ENCODE data around the gene VIPAS39. TPM values are rescaled to one million over a fixed set of nuclear protein-coding genes. Genes with fewer than 3 reads are reported as not detected.
"Not testable (repeated sequence)": the region's sequence is repeated elsewhere in the genome, so short reads cannot be mapped to it uniquely, and the experiment has no call there.

Gene VIPAS39
- total RNA-seq, 1 experiment from 2014 or later: 18.5 TPM

- H2BK15ac ChIP-seq (ENCODE audit: low read depth, low read length); H4K5ac ChIP-seq (ENCODE audit: insufficient read length, low read depth, low read length); H3K79me2 ChIP-seq (ENCODE audit: insufficient read depth, low read length); H3T11ph ChIP-seq (ENCODE audit: low read length); H4K91ac ChIP-seq (ENCODE audit: insufficient read length, low read depth, low read length); H4K20me1 ChIP-seq (ENCODE audit: control insufficient read depth, insufficient read depth, insufficient read length); H3K4me1 Mint-ChIP-seq; H3K23me2 ChIP-seq (ENCODE audit: insufficient read length, low read depth, low read length, poor library complexity, severe bottlenecking); H3K4me3 Mint-ChIP-seq; H3K27me3 Mint-ChIP-seq (ENCODE audit: low read depth); DNase-seq; H2AFZ ChIP-seq (ENCODE audit: low read length); H3K56ac ChIP-seq (ENCODE audit: insufficient read length, low read depth, low read length); H3K9me3 ChIP-seq (ENCODE audit: control insufficient read depth, low read depth, low read length); H3K4me2 ChIP-seq (ENCODE audit: insufficient read depth, insufficient read length, low read length); H3K27ac ChIP-seq (ENCODE audit: insufficient read length, low read depth, low read length); H3K18ac ChIP-seq (ENCODE audit: insufficient read length, low read depth, low read length); H2BK20ac ChIP-seq (ENCODE audit: low read depth, low read length, poor library complexity, severe bottlenecking); H3K27ac Mint-ChIP-seq; H2BK12ac ChIP-seq (ENCODE audit: insufficient read length, low read depth, low read length); H3K79me1 ChIP-seq (ENCODE audit: insufficient read depth, low read depth, low read length, poor library complexity, severe bottlenecking); H3K9ac ChIP-seq (ENCODE audit: extremely low read depth, insufficient read length, low read length); H2AK5ac ChIP-seq (ENCODE audit: insufficient read length, low read length); H3K23ac ChIP-seq (ENCODE audit: insufficient read length, low read depth, low read length); H4K8ac ChIP-seq (replicated peaks; ENCODE audit: insufficient read length, low read depth, low read length); H2BK120ac ChIP-seq (ENCODE audit: low read depth, low read length, poor library complexity, severe bottlenecking); H3K4ac ChIP-seq (ENCODE audit: low read depth, low read length); H2BK5ac ChIP-seq (ENCODE audit: insufficient read length, low read length); H3K4me1 ChIP-seq (ENCODE audit: insufficient read depth, low read length); H3K27me3 ChIP-seq (ENCODE audit: insufficient read depth, low read length); H3K14ac ChIP-seq (ENCODE audit: insufficient read depth, low read length): not testable (repeated sequence)
- WGBS (ENCODE audit: extremely low coverage, insufficient read length, low lambda C conversion rate): no CpG with 5 or more reads among the region's 10 CpGs
- Mint-ChIP-seq H3K36me3 (ENCODE audit: insufficient read depth in 1 of 3, low read depth in 3 of 3) (peaks cover 9 to 24% (median 18%) of the 10 kb centered on the region in 3 experiments), H3K9me3 (peaks cover 19 to 23% of the 10 kb centered on the region in 2 experiments)
Observed at GRCh38 chr14:77415403-77416030, 41.9 kb downstream of the VIPAS39 start.
